ENCODE results near the gene S1PR1.
A peak's percentile ranks its signal among the peaks of the same experiment; 100 is the strongest.
"Not testable (repeated sequence)": the region's sequence is repeated elsewhere in the genome, so short reads cannot be mapped to it uniquely, and the experiment has no call there.

S1PR1 gene

DNA sequence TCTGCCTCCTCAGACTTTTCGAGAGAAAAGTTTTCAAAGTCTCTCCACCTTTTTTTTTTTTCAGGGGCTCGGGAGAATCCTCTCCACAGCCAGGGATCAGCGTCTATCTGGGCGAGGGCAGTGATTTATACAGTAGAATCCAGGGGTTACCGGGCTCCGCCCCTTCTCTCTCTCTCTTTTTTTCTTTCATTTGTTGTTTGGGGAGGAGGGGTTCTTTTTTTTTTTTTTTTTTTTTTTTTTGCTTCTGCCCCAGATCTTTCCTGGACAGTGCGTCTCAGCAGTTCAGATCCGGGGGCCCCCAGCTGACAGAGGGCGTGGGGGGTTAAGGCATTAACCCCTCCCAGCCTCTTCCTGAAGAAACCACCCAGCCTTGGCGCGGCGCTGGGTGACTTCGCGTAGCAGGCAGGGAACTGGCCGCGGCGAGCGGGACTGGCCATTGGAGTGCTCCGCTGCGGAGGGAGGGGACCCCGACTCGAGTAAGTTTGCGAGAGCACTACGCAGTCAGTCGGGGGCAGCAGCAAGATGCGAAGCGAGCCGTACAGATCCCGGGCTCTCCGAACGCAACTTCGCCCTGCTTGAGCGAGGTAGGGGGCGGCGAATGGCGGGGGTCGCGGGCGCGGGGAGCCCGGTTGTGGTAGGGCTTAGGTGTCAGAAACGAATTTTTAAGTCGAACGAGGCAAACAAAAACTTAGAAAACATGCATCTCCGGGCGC, at the start of gene S1PR1:
S1PR1 (plus strand) TSS at position 504 of the 713 bp plus-strand sequence. CDS start 1,966 bp downstream, outside the sequence.
- TF ChIP-seq, protein P1, sequence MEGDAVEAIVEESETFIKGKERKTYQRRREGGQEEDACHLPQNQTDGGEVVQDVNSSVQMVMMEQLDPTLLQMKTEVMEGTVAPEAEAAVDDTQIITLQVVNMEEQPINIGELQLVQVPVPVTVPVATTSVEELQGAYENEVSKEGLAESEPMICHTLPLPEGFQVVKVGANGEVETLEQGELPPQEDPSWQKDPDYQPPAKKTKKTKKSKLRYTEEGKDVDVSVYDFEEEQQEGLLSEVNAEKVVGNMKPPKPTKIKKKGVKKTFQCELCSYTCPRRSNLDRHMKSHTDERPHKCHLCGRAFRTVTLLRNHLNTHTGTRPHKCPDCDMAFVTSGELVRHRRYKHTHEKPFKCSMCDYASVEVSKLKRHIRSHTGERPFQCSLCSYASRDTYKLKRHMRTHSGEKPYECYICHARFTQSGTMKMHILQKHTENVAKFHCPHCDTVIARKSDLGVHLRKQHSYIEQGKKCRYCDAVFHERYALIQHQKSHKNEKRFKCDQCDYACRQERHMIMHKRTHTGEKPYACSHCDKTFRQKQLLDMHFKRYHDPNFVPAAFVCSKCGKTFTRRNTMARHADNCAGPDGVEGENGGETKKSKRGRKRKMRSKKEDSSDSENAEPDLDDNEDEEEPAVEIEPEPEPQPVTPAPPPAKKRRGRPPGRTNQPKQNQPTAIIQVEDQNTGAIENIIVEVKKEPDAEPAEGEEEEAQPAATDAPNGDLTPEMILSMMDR (conservative IDR thresholded peaks at IDR 0.05; ENCODE audit: low read length) = no peak
- DNase-seq (ENCODE audit: low read depth) = peak; percentile 73
- peak within 1 kb of the TSS; percentile 73 for H3K4me3 ChIP-seq (ENCODE audit: low read length)

DNA sequence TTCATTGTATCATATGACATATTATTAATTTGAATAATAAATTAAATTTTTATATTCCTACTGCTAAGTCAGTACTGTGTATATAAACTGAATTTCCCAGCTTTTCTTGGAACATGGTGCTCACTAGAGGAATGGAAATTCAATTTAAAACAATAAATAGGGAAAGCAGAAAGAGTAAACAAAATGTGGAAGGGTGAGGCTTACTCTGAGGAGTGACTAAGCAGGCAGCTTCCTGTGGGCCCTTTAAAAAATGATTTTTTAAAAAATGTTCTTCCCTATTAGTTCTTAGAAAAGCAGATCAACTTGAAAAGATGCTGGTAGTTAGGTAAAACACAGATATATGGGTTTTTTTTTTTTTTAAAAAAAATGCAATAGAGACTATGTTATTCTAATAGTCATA, 49.5 kb upstream of the S1PR1 start:
- no peak overlapping the region for H3K4me3 ChIP-seq (ENCODE audit: low read length)
- DNase-seq (ENCODE audit: low read depth) = no peak
- TF ChIP-seq, protein P1 (conservative IDR thresholded peaks at IDR 0.05; ENCODE audit: low read length) = no peak

- H3K4me3 ChIP-seq (ENCODE audit: low read length) = no peak overlapping the region
- TF ChIP-seq, protein P1 (conservative IDR thresholded peaks at IDR 0.05; ENCODE audit: low read length) = no peak
- peak; percentile 66 for DNase-seq (ENCODE audit: low read depth)
Observed at GRCh38 chr1:101188331-101188730, 48.5 kb upstream of the S1PR1 start.

GRCh38 chr1:101188968-101189367, 47.9 kb upstream of the S1PR1 start:
- H3K4me3 ChIP-seq (ENCODE audit: low read length); DNase-seq (ENCODE audit: low read depth): not testable (repeated sequence)

GRCh38 chr1:101190441-101190840, 46.4 kb upstream of the S1PR1 start:
- TF ChIP-seq, protein P1 (conservative IDR thresholded peaks at IDR 0.05; ENCODE audit: low read length) = no peak
- DNase-seq (ENCODE audit: low read depth) = peak; percentile 70

DNA sequence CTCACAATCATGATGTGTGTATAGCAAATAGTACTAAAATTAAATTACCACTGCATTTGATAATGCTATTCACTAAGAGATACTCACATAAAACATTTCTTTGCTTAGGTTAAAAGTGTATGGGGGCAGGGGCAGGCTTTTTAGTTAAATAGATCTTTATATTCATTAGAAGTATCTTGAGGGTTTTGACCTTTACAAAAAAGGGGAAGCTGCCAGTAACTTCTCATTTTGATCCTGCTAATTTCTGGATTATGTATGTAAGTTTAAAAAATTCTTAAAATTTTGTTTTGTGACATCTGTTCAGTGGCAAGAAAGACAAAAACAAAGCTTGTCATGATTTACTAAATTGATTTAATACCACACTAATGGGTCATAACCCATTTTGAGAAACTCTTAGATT, 45.8 kb upstream of the S1PR1 start:
- TF ChIP-seq, protein P1 (conservative IDR thresholded peaks at IDR 0.05; ENCODE audit: low read length) = no peak
- DNase-seq (ENCODE audit: low read depth) = no peak
- H3K4me3 ChIP-seq (ENCODE audit: low read length) = no peak overlapping the region

More at GRCh38 chr1:101190441-101190840, 46.4 kb upstream of the S1PR1 start:
- H3K4me3 ChIP-seq (ENCODE audit: low read length) = no peak overlapping the region

GRCh38 chr1:101193733-101194169, 43.1 kb upstream of the S1PR1 start:
- no peak for DNase-seq (ENCODE audit: low read depth)
- TF ChIP-seq, protein P1 (conservative IDR thresholded peaks at IDR 0.05; ENCODE audit: low read length) = no peak
- H3K4me3 ChIP-seq (ENCODE audit: low read length) = no peak overlapping the region

Measured in AG10803 (cell line).